GM12892 (cell line): Measurements from ENCODE around the gene DENND2D.
A peak's percentile ranks its signal among the peaks of the same experiment; 100 is the strongest.

Experiments
- POLR2A ChIP-seq: IDR thresholded peaks from 2 replicates; pipeline ENCODE4 v1.6.1; 2011; ENCODE audit warnings: low read depth, low read length, control low read depth
- POLR2AphosphoS5 ChIP-seq: IDR thresholded peaks from 2 replicates; pipeline ENCODE4 v1.6.1; 2011; ENCODE audit warnings: low read depth, low read length, control low read depth

GRCh38 chr1:111192658-111193519 is 7.6 kb downstream of the DENND2D start:
- TF ChIP-seq POLR2A, result peak; percentile 16; the same call in 1 of the 2 replicates
- TF ChIP-seq POLR2AphosphoS5, result 0 out of 2 replicates have a peak, but pooled peaks have one; percentile 11
